HS-27A (cell line): Measurements from ENCODE around the gene TEX53.

ENCODE experiments used
- DNase-seq: peaks from one replicate; pipeline ENCODE4 v3.0.0-alpha.2; 2012; ENCODE audit warnings: low read depth, missing footprints

Gene TEX53

DNA sequence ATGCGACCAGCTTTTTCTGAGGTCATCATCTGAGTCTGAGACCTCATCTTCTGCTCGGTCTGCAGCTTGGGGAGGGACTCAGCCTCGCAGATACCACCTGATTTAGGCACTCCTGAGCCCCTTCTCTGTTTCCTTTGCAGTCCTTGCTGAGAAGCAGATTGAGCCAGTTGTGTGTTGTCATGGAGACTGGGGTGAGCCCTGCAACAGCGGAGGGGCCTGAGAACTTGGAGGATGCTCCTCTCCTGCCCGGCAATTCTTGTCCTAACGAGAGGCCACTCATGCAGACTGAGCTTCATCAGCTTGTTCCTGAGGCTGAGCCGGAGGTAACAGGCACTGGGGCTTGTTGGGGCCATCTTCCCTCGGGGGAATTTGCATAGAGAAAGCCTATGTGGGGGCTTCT, 19.2 kb downstream of the TEX53 start:
- no peak for DNase-seq

DNA sequence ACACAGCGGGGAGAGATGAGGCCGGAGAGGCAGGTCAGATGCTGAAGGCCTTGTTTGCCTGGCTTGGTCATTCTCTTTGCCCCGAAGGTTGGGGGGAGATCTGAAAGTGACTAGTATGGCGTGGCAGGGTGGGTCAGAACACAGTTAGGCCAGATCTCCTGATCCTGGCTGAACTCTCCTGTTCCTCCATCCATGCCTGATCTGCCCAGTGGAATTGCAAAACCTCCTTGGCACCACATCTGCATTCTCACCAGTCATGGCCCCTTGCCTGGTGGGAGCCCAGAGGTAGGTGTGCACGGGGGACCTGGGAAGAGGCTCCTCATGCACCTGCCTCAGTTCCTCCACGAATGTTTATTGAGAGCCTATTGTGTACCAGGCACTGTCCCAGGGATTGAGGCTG, 23.2 kb downstream of the TEX53 start:
- DNase-seq, result no peak

DNA sequence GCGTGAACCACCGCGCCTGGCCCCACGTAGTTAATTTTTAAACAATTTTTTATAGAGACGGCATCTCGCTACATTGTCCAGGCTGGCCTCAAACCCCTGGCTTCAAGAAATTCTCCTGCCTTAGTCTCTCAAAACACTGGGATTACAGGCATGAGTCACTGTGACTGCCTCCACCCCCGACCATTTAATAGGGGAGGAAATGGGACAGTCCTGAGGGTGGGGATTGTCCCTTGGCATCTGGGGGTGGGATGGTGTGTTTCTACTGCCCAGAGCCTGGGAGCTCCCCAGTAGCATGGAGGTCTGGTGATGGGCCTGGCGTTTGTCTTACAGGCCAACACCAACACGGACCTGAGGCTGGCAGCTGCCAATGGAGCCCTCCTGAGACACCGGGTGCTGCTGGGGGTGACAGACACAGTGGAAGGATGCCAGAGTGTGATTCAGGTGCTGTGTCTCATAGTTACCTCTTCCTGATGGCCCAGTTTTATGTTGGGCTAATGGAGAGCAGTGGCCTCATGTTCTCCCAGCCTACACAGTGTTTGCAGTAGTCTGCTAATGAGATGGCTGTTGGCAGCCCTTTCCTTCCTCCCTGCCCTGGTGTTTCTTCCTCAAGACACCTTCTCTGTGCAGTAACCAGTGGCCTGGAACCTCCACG, 24.0 kb downstream of the TEX53 start:
- DNase-seq, result no peak

DNA sequence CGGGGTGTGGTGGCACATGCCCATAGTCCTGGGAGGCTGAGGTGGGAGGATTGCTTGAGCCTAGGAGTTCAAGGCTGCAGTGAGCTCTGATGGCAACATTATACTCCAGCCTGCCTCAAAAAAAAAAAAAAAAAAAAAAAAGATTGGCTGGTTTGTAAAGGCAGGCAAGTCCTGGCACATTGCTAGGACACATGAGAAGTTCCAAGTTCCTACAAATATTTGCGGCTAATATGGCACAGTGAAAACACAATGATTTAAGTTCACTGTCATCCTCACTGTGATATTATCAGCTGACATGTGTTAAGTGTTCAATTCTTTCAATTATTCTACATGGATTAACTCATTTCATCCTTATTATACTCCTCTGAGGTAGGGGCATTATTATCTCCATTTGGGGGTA, 26.4 kb downstream of the TEX53 start:
- DNase-seq, result no peak

DNA sequence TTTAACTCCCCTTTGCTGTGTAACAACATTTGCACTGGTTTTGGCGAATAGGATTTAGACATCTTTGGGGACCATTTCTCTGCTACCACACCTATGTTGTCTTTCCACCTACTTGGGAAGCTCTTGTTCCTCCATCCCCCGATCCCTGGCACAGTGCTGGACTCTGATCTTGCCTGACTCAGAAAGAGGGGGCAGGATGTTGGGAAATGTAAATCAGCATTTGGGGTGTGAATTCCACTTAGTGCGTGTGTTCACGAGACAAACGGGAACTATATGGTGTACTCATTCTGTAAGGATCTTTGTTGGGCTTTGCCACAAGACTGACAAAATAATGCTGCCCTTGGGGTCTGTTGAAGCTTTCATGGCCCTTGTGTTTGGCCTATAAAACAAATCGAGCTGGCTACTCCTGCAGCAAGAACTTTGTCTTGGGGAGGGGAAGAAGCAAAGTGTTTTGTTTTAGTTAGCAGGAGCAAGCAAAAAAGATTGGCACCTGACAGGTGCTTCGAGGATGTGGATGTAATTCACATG, 28.0 kb downstream of the TEX53 start:
- DNase-seq, result no peak

DNA sequence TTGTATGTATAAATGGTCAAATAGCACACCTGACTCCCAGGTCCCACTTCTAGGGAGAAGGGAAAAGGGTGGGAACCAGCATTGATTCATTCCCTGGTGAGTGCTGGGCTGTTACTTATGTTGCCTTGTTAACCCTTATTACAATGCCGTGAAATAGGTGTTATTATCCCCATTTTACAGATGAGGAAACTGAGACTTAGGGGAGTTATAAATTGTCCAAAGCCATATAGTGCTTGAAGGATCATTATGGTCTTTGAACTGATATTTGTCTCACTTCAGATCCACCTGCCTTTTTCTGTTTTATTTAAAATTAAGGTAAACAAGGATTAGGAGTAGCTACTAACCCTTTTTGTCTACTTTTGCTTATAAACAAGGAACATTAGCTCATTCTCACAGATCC, 30.1 kb downstream of the TEX53 start:
- no peak for DNase-seq

DNA sequence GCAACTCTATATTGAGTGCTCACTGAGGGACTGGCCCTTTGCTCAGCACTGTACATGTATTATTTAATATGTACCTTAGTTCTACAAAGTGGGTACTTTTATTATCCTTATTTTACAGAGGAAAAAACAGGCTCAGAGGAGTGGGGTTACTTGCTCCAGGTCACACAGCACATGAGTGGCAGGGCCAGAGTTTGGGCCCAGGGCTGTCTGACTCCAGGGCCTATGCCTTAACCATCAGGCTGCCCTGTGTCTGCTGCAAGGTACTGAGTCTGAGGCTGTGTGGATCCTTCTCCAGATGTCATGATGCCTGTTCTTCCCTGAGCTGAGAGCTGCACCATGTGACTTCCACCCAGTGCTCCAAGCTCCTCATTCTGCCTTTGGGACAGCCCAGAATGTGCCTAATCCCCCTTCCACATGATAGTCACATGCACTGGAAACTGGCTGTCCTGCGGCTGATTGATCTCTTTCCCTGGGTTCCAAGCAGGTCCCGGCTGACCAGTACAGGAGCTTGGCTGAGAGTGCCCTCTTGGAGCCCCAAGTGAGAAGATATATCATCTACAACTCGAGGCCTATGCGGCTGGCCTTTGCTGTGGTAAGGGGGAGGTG, 31.1 kb downstream of the TEX53 start:
- DNase-seq, result no peak

DNA sequence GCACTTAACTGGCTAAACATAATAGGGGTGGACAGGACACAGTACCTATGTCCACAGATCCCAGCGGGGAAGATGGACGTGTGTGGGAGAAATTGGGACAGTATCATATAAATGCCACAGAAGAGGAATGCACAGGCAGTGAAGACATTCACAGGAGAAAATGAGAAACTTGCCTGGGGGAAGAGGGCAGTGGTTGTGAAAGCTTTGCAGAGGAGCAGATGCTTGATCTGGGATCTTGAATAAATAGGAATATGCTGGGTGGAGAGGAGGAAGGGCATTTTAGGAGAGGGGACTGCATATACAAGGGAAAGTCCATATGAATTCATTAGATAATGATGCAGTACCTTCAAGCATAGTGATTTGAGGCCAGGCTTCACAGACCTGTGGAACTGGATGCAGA, 32.9 kb downstream of the TEX53 start:
- DNase-seq, result no peak

DNA sequence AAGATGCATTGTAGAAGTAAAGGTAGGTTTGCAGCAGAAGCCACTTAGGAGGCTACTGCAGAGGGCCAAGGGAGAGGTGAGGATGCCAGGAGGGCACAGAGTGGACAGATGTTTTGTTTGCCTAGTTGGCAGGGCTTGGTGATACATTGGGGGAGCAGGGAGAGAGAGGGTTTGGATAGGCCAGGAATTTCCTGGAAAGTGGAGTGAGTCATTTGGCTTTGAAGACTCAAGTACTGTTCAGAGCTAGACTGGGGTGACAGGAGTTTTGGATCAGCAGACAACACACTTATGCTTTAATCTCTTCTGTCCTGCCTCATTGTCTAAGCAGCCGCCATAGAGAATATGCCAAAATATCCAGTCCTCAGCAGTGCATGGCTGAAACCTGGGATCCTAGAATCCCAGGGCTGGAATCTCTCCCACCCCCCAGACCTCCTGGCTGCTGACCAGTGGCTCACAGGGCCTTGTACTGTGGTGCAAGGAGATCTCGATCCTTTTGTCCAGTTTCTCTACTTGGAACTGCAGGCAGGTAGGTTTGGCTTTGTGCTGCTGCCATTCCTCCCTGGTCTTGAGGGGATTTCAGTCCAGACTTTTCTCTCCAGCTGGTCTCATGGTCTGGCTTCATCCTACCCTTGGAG, 35.5 kb downstream of the TEX53 start:
- DNase-seq, result peak; percentile 40

DNA sequence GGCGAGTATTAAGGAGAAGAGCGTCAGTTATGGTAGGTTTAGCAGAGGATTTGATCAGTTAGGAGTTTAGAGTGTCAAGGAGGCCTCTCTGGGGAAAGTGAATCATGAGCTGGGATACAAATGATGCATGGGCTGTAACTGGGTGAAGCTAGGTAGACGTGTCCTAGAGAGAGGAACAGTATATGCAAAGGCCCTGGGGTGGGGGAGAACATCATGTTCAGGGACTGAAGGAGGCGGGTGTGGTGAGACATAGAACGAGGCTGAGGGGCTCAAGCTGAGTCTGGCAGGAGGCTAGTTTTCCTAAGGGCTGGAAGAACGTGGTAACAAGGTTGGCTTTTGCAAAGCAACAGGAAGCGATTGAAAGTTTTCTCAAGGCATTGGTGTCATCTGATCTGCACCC, 36.0 kb downstream of the TEX53 start:
- DNase-seq, result no peak

DNA sequence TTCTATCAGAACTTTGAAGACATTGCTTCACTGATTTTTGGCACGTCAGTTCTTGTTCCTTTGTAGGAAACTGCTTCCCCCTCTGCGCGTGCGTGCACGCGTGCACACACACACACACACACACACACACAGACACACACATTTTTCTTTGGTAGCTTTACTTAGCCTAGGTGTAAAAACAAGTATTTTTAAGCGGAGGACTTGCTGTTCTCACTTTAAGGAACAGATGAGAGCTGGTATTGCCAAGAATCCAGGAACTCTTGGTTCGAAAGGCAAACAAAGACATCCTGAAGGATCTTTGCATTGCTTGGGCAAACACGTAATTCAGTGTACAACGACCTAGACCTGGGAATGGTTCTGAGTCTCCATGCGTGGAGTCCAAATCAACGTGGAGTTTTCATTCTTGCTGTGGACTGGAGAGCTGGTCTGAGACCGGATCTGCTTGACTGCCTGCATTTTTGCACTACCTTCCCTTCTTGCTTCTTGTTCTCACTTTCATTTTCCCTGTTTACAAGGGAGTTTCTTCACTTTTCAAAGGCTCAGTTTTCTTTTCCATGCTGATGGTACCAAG, 38.3 kb downstream of the TEX53 start:
- DNase-seq, result no peak

DNA sequence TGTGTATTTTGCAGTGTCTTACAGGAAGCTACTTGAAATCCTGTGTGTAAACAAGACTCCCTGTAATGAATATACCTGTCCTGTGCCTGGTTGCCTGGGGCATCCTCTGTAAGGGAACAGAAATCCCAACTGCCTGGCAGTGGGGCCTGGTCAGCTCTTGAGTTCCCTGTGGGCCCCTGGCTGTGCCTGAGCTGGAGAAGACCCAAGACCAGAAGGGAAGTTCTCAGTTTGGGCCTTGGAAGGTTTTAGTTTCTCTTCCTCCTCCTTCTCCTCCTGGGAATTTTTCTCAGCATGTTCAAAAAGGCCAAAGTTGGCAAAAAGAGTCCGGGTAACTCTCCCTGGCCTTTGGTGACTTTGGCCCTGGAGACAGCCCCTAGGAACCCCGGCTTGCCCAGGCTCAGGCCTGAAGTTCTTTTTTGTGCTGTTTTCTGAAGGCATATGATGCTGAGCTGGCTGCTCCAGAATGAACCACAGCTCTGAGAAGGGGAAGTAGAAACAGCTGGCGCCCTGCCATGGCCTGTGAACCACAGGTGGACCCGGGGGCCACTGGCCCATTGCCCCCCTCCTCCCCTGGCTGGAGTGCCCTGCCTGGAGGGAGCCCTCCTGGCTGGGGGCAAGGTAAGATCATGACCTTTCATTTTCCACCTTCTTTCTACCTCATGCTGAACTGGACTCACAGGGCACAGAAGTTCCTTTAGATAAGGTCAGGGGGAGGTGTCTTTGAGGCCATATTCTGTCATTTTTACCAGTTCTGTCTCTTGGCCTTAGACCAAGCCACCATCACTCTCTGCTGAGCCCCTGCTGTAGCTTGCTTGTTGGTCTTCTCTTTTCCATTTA, 40.7 kb downstream of the TEX53 start:
- no peak for DNase-seq

DNA sequence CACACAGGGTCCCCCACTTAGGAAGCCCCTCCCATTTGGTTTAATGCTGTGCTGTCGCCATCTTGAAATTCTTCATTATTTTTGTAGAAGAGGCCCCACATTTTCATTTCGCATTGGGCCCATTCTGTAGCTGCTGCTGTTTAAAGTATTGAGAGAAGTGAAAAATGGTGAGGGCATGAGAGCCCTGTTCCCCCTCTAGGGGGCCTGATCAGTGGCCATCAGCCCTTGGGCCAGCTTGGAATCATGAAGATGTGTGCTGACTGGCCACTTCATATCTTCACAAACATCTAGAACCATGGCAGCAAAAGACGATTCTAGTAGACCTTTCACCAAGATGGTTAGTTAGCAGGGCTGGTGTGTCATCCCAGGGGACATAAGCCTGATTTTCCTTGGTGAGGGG, 43.2 kb downstream of the TEX53 start:
- no peak for DNase-seq

DNA sequence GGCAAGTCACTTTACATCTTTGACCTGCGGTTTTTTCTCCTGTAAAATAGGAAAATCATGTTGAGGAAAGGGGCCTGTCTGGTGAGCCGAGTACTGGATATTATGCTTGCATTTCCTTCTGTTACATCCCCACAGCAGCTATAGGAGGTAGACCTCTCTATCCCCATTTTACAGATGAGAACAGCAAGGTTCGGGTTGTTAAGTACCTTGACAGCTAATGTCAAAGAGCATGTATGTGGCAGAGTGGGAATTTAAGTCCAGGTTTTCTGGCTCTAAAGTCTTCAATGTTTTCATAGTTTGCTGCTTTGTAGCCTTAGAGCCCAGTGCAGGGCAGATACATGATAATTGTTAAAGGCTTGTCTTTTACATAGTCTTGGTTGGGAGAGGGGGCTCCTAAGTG, 43.7 kb downstream of the TEX53 start:
- DNase-seq, result no peak

DNA sequence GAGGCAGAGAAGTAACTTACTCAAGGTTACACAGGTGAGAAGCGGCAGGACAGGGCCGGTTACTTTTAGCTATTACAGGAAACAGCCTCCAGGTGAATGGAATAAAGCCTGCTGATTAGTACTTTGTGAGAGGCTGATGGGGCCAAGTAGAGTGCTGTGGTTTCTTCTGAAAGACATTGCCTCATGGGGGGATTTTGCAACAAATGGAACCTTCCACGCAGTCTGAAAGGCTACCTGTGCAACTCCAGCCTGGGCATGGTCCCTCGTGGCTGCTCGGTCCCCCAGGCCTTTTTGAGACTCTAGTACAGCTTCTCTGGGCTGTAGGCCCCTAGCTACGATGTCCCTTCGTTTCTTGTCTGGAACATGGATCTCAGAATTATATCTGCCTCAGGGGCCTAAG, 44.5 kb downstream of the TEX53 start:
- DNase-seq, result no peak

DNA sequence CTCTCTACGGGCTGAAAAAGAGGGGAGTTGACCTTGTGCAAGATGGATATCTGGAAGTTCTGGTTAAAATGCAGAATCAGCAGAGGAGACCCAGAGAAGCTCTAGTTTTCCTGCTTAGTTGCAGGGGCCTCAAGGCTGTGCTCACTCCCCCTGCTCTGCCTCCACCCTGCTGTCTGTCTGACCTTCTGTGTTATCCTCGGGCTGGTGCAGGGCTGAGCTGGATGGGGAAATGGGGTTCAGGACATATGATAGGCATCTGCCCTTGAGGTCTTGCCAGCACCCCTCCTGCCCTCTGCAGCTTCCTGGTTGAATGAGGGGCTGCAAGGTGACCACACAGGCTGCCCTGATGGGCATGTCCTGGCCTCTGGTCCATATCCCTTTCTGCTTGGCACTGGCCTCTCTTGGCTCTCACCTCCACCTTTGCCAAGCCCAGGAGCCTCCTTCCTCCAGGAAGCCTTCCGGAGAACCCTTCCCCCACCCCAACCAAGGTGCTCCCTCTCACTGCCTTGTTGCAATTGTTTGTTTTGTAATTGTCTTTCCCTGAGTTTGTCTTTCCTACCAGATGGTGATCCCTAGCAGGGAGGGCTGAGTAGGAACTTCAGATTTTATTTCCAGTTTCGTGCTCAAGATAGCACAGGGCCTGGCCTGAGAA, 45.2 kb downstream of the TEX53 start:
- no peak for DNase-seq

DNA sequence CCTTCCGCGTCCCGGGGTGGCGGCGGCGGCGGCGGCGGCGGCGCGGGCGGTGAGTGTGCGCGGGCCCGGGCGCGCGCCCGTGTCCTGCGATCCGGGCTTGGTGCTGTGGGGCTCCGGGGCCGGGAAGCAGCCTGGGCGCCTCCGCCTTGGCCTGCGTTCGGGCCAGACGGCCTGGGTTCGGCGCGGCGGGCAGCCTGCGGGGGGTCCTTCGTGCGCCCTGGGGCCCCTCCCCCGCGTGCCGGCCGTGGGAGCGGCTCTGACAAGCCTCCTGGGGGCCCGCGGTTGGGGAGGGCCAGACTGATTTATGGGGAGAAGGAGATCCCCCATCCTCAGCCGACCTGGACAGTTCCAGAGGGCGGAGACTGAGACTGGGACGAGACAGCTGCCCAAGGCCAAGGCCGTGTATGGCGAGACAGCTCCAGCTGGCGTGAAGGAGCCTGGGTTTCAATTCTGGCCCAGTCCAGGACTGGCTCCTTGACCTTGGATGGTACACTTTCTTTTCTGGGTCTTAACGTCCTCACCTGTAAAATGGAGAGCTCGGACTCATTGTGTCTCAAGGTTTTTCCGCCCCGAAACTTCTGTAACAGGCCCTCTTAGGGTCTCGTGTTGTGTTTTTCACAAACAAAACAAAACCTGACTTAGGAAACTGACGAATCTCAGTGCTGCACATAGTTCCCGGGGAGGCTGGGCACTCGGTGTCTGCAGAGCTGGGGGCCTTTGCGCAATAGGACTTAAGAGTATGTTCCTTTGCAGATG, 45.9 kb downstream of the TEX53 start:
- no peak for DNase-seq

DNA sequence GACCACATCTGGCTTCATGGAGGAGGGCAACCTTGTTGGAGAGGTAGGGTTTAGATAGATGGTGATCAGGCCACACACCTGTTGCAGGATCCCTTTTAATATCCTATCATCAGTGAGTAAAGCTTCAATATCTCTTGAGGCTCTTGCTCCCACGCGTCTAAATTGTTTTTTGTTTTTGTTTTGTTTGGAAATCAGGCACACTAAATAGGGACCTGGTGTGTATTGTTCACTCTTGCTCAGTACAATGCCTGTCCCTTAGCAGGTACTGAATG, 49.1 kb downstream of the TEX53 start:
- no peak for DNase-seq

DNA sequence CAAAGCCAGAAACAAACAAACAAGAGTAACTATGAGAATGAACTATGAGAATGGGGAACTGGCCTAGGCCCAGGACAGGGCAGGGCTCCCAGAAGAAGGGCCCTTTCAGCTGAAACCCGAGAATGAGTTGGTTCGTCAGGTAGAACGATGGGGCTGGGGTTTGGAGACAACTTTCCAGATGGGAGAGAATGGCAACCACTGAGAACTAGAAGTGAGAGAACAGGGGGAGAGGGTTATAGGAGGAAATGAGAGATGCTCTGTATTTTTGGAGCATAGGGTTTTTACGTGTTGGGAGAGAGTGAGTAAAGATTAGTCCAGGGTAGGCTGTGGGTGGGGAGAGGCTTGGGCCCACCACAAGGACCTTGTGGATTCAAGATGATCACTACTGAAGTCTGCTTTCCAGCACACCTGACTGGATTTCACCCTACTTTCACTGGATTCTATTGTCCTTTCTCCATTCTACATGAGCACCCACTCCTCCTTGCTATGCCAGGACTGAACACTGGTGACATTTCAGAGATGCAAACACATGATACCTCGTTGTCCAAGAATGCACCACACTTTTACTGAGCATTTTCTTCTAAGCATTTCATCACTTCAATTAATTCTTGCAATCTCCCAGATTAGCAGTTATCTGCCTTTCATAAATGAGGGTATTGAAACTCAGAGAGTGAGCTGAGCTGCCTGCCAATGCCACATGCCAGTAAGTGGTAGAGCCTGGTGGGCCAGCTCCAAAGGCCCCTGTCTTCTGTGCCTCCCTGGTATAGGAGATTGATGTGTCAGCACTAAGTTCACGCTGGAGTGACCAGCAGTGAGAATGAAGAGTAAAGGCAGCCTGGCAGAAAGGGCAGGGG, 49.7 kb downstream of the TEX53 start:
- no peak for DNase-seq

DNA sequence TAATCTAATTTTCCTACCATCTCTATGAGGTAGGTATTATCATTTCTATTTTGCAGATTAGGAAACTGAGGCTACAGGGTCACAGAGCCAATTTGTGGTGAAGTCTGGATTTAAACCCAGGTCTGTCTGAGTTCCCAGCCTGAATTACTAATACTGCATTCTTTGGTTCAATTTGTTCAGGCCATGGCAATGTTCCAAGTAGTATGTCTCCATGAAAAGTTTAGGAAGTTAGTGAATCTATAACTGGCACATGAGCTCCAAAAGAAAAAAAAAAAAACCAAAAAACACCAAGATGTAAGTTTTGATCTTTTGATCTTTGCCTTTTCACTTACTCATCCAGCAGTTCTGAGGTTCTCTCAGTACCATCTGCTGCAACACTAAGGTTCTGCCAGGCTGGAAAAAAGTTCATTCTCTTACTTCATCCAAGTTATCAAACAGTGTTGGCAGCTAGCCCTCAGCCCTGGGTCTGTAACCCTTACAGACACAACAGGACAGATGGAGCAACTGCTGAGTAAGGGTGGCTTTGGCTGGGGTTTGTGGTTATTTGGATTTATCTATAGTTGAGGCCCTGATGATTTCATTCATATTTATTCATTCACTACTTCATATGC, 50.9 kb downstream of the TEX53 start:
- DNase-seq, result no peak
